ENCODE data around the gene HAND1. TPM values are rescaled to one million over a fixed set of nuclear protein-coding genes. Genes with fewer than 3 reads are reported as not detected.
"Not testable (repeated sequence)": the region's sequence is repeated elsewhere in the genome, so short reads cannot be mapped to it uniquely, and the experiment has no call there.

The HAND1 gene
- total RNA-seq, 2 experiments from 2014 or later: not detected

GRCh38 chr5:154517181-154517580 lies 39.2 kb upstream of the HAND1 start:
- Mint-ChIP-seq H3K36me3 (ENCODE audit: low read depth) (no peaks in the 10 kb centered on the region), H3K27me3 (ENCODE audit: low read depth) (peaks cover 27% of the 10 kb centered on the region), H3K27ac (no peak overlapping the region), H3K4me1 (ENCODE audit: low read depth) (peaks cover 11% of the 10 kb centered on the region), H3K4me3 (no peak overlapping the region), H3K9me3 (ENCODE audit: insufficient read depth) (no peaks in the 10 kb centered on the region)
- no peak for DNase-seq
- ChIA-PET CTCF (no interaction called here), POLR2A (no interaction called here)
- ATAC-seq: no peak

DNA sequence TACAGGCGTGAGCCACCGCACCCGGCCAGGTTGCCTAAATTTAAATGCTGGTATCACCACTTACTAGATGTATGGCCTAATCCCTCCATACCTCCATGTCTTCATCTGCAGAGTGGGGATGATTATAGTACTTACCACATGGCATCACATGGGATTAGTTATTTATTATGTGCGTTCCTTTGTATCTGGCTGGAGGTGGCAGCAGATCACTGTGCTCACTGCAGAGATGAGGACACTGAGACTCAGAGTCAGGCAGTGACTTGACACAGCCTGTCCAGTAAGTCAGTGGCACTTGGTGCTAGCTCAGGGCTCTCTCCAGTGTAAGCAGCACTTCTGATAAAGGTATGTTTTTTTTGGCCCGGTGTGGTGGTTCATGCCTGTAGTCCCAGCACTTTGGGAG lies 38.4 kb upstream of the HAND1 start:
- Mint-ChIP-seq H3K4me1 (ENCODE audit: low read depth) (peaks cover 11% of the 10 kb centered on the region), H3K27me3 (ENCODE audit: low read depth) (peaks cover 27% of the 10 kb centered on the region), H3K4me3 (no peak overlapping the region), H3K36me3 (ENCODE audit: low read depth) (no peaks in the 10 kb centered on the region), H3K9me3 (ENCODE audit: insufficient read depth) (no peaks in the 10 kb centered on the region), H3K27ac (no peak overlapping the region)
- ChIA-PET CTCF (no interaction called here), POLR2A (no interaction called here)
- ATAC-seq (no peak), DNase-seq (no peak)

GRCh38 chr5:154515488-154515887 lies 37.5 kb upstream of the HAND1 start:
- H3K4me3 Mint-ChIP-seq; DNase-seq; H3K36me3 Mint-ChIP-seq (ENCODE audit: low read depth); H3K27ac Mint-ChIP-seq; CTCF ChIA-PET; H3K9me3 Mint-ChIP-seq (ENCODE audit: insufficient read depth); POLR2A ChIA-PET; ATAC-seq: not testable (repeated sequence)
- Mint-ChIP-seq H3K27me3 (ENCODE audit: low read depth) (peaks cover 22% of the 10 kb centered on the region), H3K4me1 (ENCODE audit: low read depth) (peaks cover 11% of the 10 kb centered on the region)

GRCh38 chr5:154514331-154514730 lies 36.3 kb upstream of the HAND1 start:
- H3K4me1 Mint-ChIP-seq (ENCODE audit: low read depth): peaks cover 11% of the 10 kb centered on the region
- H3K27me3 Mint-ChIP-seq (ENCODE audit: low read depth): peaks cover 21% of the 10 kb centered on the region
- DNase-seq (no peak), ATAC-seq (no peak)
- H3K27ac Mint-ChIP-seq: no peak overlapping the region
- ChIA-PET POLR2A (no interaction called here), CTCF (no interaction called here)
- no peaks in the 10 kb centered on the region for H3K9me3 Mint-ChIP-seq (ENCODE audit: insufficient read depth)
- H3K4me3 Mint-ChIP-seq: no peak overlapping the region
- no peaks in the 10 kb centered on the region for H3K36me3 Mint-ChIP-seq (ENCODE audit: low read depth)

DNA sequence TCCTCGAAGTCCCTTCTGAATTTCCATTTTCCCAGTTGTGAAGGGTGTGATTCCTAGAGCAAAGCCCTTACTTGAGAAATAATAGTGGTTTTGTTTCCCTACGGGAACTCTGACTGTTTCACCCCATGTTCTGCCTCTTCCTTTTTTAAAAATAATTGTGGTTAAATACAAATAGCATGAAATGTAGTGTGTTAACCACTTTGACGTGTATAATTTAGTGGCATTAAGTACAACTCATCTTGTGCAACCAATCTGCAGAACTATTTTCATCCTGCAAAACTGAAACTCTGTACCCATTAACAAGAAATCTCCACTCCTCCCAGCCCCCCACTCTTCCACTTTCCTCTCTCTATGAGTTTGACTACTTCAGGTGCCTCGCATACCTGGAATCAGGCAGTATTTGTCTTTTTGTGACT lies 35.6 kb upstream of the HAND1 start:
- DNase-seq (no peak), ATAC-seq (no peak)
- POLR2A ChIA-PET: no interaction called here
- CTCF ChIA-PET: no interaction called here
- Mint-ChIP-seq H3K27me3 (ENCODE audit: low read depth) (peaks cover 18% of the 10 kb centered on the region), H3K4me3 (no peak overlapping the region), H3K9me3 (ENCODE audit: insufficient read depth) (no peaks in the 10 kb centered on the region), H3K4me1 (ENCODE audit: low read depth) (peaks cover 13% of the 10 kb centered on the region), H3K36me3 (ENCODE audit: low read depth) (no peaks in the 10 kb centered on the region), H3K27ac (no peak overlapping the region)

DNA sequence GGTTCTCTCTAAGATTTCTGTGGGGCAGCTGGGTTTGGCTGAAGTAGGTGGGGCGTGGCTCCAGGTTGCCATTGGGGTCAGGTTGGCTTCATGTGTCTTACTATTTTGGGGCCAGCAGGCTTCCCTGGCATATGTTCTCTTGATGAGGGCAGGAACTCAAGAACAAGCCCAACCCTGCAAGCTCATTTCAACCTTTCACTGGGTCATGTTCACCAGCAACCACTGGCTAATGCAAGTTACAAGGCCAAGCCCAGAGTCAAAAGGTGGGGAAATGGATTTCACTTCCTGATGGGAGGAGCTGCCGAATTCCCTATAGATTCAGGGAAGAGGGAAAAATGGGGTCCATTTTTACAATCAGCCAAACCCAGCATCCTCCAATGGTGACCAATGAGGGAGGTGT lies 34.0 kb upstream of the HAND1 start:
- Mint-ChIP-seq H3K27ac (no peak overlapping the region), H3K4me3 (no peak overlapping the region), H3K36me3 (ENCODE audit: low read depth) (no peaks in the 10 kb centered on the region), H3K9me3 (ENCODE audit: insufficient read depth) (no peaks in the 10 kb centered on the region), H3K27me3 (ENCODE audit: low read depth) (peaks cover 25% of the 10 kb centered on the region), H3K4me1 (ENCODE audit: low read depth) (peaks cover 21% of the 10 kb centered on the region)
- ATAC-seq (no peak), DNase-seq (no peak)
- POLR2A ChIA-PET: no interaction called here
- CTCF ChIA-PET: interaction anchor here (1.0 to 2.2 kb wide), 2 partner anchors 9 to 107 kb away, joined by 3 to 13 read pairs; no protein-coding TSS in a partner anchor

DNA sequence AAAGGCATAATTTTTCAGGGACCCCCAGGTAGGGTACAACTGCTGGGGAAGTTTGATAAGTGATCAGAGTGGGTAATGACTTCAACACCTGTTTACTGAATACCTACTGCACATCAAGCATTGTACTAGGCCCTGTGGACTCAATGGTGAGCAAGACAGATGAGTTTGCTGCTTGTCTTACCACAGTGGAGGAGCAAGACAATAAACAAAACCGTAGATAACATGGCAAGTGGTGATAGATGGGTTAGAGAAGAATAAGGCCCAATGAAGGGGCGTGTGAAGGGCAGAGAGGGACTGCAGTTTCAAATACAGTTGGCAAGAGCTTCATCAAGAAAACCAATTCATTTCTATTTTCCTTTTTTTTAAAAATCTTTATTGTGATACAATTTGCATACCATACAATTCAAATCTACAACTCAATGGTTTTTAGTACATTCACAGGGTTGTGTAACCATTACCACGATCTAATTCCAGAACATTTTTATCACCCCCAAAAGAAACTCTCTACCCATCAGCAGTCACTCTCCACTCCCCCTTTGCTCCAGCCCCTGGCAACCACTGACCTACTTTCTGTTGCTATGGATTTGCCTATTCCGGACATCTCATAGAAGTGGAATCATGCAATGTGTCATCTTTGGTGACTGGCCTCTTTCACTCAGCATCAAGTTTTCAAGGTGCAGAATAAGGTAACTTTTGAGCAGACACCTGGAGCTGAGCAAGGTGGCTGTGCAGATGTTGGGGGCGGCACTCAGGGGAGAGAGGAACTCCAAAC lies 31.9 kb upstream of the HAND1 start:
- ATAC-seq (no peak), DNase-seq (no peak)
- H3K4me3 Mint-ChIP-seq: no peak overlapping the region
- POLR2A ChIA-PET: no interaction called here
- peaks cover 21% of the 10 kb centered on the region for H3K4me1 Mint-ChIP-seq (ENCODE audit: low read depth)
- no peaks in the 10 kb centered on the region for H3K9me3 Mint-ChIP-seq (ENCODE audit: insufficient read depth)
- H3K36me3 Mint-ChIP-seq (ENCODE audit: low read depth): no peaks in the 10 kb centered on the region
- H3K27me3 Mint-ChIP-seq (ENCODE audit: low read depth): peaks cover 29% of the 10 kb centered on the region
- H3K27ac Mint-ChIP-seq: no peak overlapping the region
- CTCF ChIA-PET: no interaction called here

DNA sequence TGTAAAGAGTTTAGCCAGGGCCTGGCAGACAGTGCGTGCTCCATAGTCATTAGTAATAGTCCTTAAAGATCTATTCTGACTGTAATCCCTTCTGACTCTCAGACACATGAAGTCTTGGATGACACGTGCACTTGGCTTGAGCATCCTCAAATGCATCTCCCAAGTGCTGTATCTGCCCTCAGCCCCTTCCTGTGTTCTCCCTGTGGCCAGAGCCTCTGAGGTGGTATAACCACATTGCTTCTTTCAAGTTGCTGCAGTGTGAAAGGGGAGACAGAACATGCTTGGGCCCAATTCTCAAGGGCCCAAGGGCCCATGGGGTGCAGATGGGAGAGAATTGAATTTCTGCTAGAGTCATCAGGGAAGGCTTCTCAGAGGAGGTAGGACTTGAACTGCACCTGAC lies 30.1 kb upstream of the HAND1 start:
- ChIA-PET CTCF (no interaction called here), POLR2A (no interaction called here)

DNA sequence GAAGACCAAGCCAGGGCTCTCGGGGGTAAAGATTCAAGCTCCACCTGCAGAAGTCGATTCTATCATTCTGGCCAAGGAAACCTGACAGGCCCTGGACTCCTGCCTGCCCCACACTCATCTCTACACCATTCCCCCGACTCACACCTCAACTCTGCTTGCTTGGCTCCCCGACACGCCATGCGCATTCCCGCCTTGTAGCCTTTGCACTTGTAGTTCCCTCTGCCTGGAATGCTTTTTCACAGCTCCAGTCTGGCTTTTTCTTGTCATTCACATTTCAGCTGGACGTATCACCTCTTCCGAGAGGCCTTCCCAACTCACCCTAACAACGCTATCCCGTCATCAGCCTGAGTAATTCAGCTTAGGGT lies 28.7 kb upstream of the HAND1 start:
- no peak overlapping the region for H3K4me3 Mint-ChIP-seq
- POLR2A ChIA-PET: no interaction called here
- H3K4me1 Mint-ChIP-seq (ENCODE audit: low read depth): peaks cover 21% of the 10 kb centered on the region
- no peak overlapping the region for H3K27ac Mint-ChIP-seq
- no peaks in the 10 kb centered on the region for H3K9me3 Mint-ChIP-seq (ENCODE audit: insufficient read depth)
- DNase-seq (no peak), ATAC-seq (no peak)
- no peaks in the 10 kb centered on the region for H3K36me3 Mint-ChIP-seq (ENCODE audit: low read depth)
- CTCF ChIA-PET: no interaction called here
- H3K27me3 Mint-ChIP-seq (ENCODE audit: low read depth): peaks cover 21% of the 10 kb centered on the region

More for the DNA sequence above, 30.1 kb upstream of the HAND1 start:
- no peak overlapping the region for H3K27ac Mint-ChIP-seq
- no peak for ATAC-seq
- H3K4me1 Mint-ChIP-seq (ENCODE audit: low read depth): peaks cover 17% of the 10 kb centered on the region
- H3K27me3 Mint-ChIP-seq (ENCODE audit: low read depth): peaks cover 20% of the 10 kb centered on the region
- H3K9me3 Mint-ChIP-seq (ENCODE audit: insufficient read depth): no peaks in the 10 kb centered on the region
- H3K36me3 Mint-ChIP-seq (ENCODE audit: low read depth): no peaks in the 10 kb centered on the region
- DNase-seq: no peak
- no peak overlapping the region for H3K4me3 Mint-ChIP-seq

GRCh38 chr5:154506049-154506715 lies 28.2 kb upstream of the HAND1 start:
- ChIA-PET POLR2A (no interaction called here), CTCF (no interaction called here)
- Mint-ChIP-seq H3K36me3 (ENCODE audit: low read depth) (no peaks in the 10 kb centered on the region), H3K27ac (no peak overlapping the region), H3K9me3 (ENCODE audit: insufficient read depth) (no peaks in the 10 kb centered on the region), H3K4me3 (no peak overlapping the region), H3K27me3 (ENCODE audit: low read depth) (peaks cover 25% of the 10 kb centered on the region), H3K4me1 (ENCODE audit: low read depth) (peaks cover 21% of the 10 kb centered on the region)
- DNase-seq (no peak), ATAC-seq (no peak)

DNA sequence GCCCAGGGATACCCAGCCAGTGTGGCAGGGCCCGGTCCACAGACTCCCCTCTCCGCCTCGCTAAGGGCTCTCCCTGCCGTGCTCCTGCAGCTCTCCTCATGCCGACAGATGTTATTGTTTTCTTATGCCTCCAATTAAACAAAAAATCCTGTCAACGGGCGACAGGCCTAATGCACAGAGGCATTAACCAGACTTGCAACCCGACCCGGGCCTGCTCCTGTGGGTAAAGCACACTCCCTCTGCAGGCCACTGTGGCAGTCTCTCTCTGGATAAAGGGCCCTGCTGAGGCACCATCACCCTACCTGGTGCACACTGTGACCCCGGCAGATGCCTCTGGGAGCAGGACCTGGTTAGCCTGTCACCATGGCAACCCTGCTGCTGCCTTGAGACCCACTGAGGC lies 27.5 kb upstream of the HAND1 start:
- peaks cover 21% of the 10 kb centered on the region for H3K4me1 Mint-ChIP-seq (ENCODE audit: low read depth)
- ATAC-seq (no peak), DNase-seq (no peak)
- H3K9me3 Mint-ChIP-seq (ENCODE audit: insufficient read depth): no peaks in the 10 kb centered on the region
- H3K27me3 Mint-ChIP-seq (ENCODE audit: low read depth): peaks cover 29% of the 10 kb centered on the region
- ChIA-PET POLR2A (no interaction called here), CTCF (no interaction called here)
- no peak overlapping the region for H3K27ac Mint-ChIP-seq
- no peak overlapping the region for H3K4me3 Mint-ChIP-seq
- H3K36me3 Mint-ChIP-seq (ENCODE audit: low read depth): no peaks in the 10 kb centered on the region

- ATAC-seq: no peak
- no peak overlapping the region for H3K4me3 Mint-ChIP-seq
Measured at GRCh38 chr5:154503698-154504039, 25.6 kb upstream of the HAND1 start.

More at GRCh38 chr5:154503698-154504039, 25.6 kb upstream of the HAND1 start:
- Mint-ChIP-seq H3K4me1 (ENCODE audit: low read depth) (peaks cover 19% of the 10 kb centered on the region), H3K9me3 (ENCODE audit: insufficient read depth) (no peaks in the 10 kb centered on the region), H3K36me3 (ENCODE audit: low read depth) (no peaks in the 10 kb centered on the region), H3K27me3 (ENCODE audit: low read depth) (peaks cover 33% of the 10 kb centered on the region), H3K27ac (no peak overlapping the region)
- POLR2A ChIA-PET: interaction anchor here (0.6 kb wide), 1 partner anchor 86 kb away, joined by 3 read pairs; no protein-coding TSS in a partner anchor
- CTCF ChIA-PET: interaction anchor here (1.2 kb wide), 1 partner anchor 17 kb away, joined by 3 read pairs; no protein-coding TSS in a partner anchor
- DNase-seq: no peak

Measured in activated CD8-positive, alpha-beta T cell treated with anti-CD3 and anti-CD28 coated beads, Interleukin-2, amount 10 ng/mL, durations not matched to agents 7 days and 5 days (primary cell).